Sigmoid colon (tissue), 3 donors: ENCODE results near the gene SMAD6.

Experiments used
- POLR2A ChIP-seq, 2 donors: fragments of 450-650 bp; IDR thresholded peaks; one replicate each; pipeline ENCODE4 v1.6.1; 2016; ENCODE audit warnings: antibody characterized with exemption in 2 of 2, mild to moderate bottlenecking in 2 of 2, moderate library complexity in 2 of 2
- TF ChIP-seq, protein P1 (sequence below), 4 experiments: fragments of 450-650 bp in 3 of 4; fragments of 200-600 bp in 1 of 4; IDR thresholded peaks; one replicate each; pipeline ENCODE4 v1.5.1; 2016 to 2019; ENCODE audit warnings: antibody characterized with exemption in 4 of 4, mild to moderate bottlenecking in 3 of 4, moderate library complexity in 2 of 4

DNA sequence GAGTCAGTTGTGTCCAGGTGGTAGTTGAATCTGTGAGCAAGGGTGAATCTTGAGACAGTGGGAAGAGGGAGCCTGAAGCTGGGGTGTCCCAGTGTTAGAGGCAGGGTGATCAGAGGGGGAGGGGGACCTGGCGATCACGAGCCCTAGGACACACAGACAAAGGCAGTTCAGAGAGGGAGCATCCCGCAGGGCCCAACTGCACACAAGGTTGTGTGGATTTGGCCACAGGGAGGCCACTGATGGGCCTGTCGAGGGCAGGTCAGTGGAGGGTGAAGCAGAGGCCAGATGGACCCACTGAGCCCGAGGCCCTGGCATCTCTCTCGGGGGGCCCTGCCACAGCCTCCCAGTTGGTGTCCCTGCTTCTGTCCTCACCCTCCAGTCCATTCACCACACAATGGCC, 48.6 kb upstream of the SMAD6 start:
- TF ChIP-seq, protein P1, sequence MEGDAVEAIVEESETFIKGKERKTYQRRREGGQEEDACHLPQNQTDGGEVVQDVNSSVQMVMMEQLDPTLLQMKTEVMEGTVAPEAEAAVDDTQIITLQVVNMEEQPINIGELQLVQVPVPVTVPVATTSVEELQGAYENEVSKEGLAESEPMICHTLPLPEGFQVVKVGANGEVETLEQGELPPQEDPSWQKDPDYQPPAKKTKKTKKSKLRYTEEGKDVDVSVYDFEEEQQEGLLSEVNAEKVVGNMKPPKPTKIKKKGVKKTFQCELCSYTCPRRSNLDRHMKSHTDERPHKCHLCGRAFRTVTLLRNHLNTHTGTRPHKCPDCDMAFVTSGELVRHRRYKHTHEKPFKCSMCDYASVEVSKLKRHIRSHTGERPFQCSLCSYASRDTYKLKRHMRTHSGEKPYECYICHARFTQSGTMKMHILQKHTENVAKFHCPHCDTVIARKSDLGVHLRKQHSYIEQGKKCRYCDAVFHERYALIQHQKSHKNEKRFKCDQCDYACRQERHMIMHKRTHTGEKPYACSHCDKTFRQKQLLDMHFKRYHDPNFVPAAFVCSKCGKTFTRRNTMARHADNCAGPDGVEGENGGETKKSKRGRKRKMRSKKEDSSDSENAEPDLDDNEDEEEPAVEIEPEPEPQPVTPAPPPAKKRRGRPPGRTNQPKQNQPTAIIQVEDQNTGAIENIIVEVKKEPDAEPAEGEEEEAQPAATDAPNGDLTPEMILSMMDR (IDR thresholded peaks at IDR 0.05) = no peak
- no peak for TF ChIP-seq POLR2A (IDR thresholded peaks at IDR 0.05)
